Pulmonary artery endothelial cell (primary cell): Measurements from ENCODE around the gene MAMLD1. TPM values are rescaled to one million over a fixed set of nuclear protein-coding genes. Genes with fewer than 3 reads are reported as not detected.

Experiments
- DNase-seq: peaks from one replicate; pipeline ENCODE4 v3.0.0-alpha.2; 2011; ENCODE audit warnings: low read depth, low spot score
- total RNA-seq: library from RNA; depleted of rRNA; stranded (reverse); fragments of >200 nt; gene quantifications from 2 replicates; pipeline ENCODE4 v1.2.3, GENCODE V29; 2014

MAMLD1 gene
- total RNA-seq, 1 donor from 2014 or later = 0.79 TPM

- no peak for DNase-seq
Measured at GRCh38 chrX:150499240-150499639, 136.1 kb downstream of the MAMLD1 start.

DNA sequence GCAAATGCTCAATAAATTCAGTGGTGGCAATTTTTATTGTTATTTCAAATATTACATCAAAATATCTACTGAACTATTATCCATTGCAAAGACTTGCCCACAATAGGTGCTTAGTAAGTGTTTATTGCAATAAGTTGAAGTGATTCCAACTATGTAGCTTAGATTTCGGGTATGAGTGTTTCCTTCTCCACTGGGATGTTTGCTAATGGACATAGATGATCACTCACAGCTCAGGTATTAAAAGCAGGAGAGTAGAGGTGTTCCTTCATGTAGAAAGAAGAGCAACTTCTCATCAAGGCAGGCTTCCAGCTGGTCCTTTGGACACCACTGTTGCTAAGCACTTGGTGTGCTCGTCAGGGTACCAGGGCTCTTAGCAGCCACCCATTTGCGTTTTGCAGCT, 139.0 kb downstream of the MAMLD1 start:
- DNase-seq = no peak

- no peak for DNase-seq
Measured at GRCh38 chrX:150502979-150503897, 140.1 kb downstream of the MAMLD1 start.

- no peak for DNase-seq
Measured at GRCh38 chrX:150503898-150504219, 140.7 kb downstream of the MAMLD1 start.

DNA sequence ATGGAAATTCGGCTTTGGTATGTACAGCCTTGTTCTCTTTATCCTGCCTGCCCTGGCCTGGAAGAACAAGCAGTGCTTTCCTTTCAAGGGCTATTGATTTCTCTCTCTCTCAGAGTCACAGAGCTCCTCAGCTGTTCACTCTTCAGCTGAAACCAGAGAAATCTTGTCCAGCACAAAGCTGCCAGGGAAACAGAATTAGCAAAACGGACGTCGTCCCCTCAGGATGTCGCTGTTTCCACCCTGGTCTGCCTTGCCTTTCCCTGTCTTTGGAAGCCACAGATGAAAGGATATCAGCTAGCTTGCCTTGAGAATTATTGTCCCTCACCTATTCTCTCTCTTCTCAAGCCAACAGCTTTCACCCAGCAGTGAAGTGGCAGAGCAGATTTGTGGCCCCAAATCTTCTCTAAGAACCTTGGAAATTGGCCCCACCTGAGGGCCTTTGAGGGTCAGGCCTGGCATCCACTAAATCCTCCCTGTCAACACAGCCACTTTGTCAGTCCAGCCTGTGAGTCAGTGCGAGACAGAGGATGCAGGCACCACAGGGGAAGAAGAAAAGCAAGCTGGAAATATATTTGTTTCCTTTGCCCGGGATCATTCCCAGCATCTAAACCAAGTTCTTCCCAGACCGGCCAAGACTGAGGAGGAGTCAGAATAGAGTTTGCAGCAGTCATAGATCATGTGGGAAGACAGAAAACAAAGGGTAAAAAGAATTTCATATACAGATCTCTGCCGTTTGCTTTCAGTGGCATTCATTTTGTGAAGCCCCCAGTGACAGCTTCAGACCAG, 141.5 kb downstream of the MAMLD1 start:
- DNase-seq = peak; percentile 43

DNA sequence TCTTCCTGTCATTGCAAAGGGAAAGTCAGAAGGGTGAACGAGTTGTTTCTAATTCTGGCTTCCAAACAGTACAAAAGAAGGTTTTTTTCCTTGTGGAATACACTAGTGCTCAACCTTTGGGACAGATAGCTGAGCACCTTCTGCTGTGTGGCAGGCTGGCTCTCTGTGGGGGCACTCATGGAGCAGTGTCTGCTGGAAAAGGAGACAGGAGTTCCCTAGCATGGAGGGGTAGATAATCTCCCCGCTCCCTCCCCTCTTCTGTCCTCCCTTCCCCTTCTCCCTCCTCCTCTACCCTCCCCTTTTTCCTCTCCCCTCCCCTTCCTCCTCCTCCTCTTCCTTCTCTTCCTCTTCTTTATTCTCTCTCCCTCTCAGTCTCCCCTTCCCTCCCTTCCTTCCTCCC, 142.9 kb downstream of the MAMLD1 start:
- DNase-seq = no peak

- no peak for DNase-seq
Measured at GRCh38 chrX:150506486-150506885, 143.4 kb downstream of the MAMLD1 start.

DNA sequence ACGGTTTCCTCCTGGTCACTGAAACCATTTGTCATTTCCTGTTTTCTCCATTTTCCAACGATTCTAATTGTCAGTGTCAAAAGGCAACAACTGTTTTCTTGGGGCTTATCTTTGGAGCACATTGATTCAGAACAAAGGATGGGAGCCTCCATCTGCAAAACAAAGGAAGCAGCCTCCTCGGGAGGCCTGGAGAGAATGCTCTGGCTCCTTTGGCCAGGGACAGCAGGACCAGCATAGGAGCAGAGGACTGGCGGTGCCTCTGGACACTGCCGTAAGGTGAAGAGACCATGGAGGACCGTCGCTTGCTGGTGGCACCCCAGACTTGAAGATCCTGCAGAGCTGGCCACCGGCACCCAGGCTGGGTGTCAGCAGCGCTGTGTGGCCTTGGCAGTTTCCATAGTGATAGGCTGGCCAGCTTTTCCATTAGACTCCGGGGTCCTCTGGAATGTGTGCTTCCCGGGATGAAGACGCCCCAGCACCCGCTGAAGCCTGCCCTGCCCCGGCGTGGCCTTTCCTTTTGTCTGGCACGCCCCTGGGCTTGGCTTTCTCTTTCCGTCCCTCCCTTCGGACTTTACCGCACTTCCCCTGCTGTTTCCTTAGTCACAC, 144.2 kb downstream of the MAMLD1 start:
- DNase-seq = no peak

- DNase-seq = no peak
Measured at GRCh38 chrX:150508018-150508417, 144.9 kb downstream of the MAMLD1 start.

DNA sequence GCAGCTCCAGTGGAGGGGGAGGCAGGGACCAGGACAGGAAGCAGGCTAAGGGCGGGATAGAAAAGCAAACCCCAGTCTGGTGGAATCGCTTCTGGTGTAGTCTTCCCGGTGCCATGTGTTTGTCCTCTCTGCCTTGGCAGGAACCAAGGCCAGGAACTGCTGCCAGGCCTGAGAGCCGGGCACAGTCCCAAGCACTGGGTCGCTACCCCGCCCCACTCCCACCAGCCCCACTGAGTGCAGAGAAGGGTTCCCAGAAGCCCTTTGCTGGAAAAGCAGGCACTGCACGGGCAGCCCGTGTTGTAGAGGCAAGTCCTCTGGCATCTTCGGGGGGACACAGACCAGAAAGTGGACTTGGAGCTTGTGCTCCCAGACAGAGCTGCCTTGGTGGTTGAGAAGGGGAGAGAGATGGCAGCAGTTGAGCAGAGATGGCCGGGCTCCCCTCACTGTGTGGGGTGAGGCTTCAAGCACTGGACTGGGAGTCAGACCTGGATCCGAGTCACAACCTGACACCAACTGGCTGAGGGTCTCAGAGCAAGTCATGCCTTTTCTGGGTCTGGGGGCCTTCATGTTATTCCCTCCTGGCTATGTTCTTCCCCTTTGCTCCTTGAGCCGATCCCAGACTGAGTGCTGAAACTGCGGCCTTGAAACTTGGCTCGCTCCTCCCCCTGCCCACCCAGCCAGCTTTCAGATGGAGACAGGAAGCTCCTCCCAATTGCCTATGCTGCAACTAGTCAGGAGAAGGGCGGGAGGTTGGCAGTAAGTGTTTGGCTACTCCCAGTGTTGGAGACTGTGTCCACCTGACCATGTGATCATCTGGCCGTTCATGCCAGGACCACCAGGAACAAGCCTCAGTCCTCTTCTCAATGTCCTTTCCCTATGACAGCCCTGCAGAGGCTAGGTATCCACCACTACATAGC, 145.6 kb downstream of the MAMLD1 start:
- no peak for DNase-seq

DNA sequence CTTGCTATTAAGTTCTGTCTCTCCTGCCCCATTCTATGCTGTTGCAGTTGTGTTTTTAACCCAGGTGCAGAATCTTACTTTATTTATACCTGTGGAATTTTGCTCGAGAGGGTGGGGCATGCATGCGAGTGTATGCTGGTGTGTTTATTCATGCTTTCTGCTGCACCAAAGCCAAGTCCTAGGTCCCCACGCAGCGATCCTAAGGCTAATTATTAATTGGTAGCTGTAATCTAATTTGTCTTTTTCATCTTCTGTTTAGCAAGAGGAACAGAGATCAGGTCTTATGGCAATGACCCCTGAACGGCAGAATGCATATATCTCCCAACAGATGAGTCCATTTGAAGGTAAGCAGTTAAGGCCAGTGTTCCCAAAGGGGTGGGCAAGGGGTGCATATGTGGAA, 146.6 kb downstream of the MAMLD1 start:
- DNase-seq = no peak

DNA sequence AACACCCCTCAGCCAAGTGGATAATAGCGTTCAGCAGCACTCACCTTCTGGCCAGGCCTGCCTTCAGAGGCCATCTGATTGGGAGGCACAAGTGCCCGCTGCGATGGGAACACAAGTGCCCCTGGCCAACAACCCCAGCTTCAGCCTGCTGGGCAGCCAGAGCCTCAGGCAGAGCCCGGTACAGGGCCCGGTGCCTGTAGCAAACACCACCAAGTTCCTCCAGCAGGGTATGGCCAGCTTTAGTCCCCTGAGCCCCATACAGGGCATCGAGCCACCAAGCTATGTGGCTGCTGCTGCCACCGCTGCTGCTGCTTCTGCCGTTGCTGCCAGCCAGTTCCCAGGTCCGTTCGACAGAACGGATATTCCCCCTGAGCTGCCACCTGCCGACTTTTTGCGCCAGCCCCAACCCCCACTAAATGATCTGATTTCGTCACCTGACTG, 149.4 kb downstream of the MAMLD1 start:
- DNase-seq = no peak

- no peak for DNase-seq
Measured at GRCh38 chrX:150513544-150513943, 150.4 kb downstream of the MAMLD1 start.

DNA sequence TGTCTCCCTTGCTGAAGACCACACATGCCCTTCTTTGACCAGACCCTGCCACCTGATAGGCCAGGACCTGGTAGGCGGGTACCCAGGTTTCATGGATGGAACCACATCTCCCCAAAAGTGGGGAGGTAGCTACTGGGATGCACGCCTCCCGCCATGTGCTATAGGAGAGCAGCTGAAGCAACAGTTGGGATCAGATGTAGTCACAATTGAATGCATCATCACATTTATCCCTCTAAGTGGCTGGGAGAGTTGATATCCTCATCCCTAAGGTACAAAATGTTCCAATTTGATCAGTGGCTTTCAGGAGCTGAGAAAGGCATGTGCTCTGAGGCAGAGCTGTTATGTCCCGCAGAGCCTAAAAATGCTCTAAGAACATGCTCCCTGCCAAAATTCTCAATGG, 151.3 kb downstream of the MAMLD1 start:
- DNase-seq = no peak

- no peak for DNase-seq
Measured at GRCh38 chrX:150515801-150516200, 152.7 kb downstream of the MAMLD1 start.

DNA sequence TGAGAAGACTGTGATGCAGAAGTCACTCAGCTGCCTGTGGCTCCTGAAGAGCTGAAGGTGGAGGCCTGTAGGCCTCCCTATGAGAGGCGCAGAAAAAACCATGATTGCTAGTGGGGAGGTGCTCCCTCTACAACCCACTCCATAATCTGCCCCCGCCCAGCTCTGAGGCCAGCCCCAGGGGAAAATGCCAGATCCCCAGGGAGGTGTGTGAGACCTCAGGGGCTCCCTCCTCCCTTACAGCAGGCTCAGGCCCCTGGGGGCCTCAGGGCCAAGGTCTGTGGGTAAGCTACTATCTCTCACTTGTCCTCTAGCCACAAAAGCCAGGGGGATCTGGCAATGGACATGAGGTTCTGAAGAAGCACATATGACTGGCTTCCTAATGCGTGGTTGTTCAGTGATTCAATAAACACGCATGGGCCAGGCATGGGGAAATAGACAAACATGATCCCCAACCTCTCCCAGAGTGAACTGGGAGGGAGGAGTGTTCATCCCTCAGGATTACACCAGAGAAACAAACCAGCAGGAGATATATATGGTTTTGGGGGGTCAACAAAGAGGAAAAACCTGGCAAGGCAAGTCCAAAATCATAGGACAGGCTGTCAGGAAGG, 154.3 kb downstream of the MAMLD1 start:
- DNase-seq = no peak

- no peak for DNase-seq
Measured at GRCh38 chrX:150522494-150522893, 159.4 kb downstream of the MAMLD1 start.

DNA sequence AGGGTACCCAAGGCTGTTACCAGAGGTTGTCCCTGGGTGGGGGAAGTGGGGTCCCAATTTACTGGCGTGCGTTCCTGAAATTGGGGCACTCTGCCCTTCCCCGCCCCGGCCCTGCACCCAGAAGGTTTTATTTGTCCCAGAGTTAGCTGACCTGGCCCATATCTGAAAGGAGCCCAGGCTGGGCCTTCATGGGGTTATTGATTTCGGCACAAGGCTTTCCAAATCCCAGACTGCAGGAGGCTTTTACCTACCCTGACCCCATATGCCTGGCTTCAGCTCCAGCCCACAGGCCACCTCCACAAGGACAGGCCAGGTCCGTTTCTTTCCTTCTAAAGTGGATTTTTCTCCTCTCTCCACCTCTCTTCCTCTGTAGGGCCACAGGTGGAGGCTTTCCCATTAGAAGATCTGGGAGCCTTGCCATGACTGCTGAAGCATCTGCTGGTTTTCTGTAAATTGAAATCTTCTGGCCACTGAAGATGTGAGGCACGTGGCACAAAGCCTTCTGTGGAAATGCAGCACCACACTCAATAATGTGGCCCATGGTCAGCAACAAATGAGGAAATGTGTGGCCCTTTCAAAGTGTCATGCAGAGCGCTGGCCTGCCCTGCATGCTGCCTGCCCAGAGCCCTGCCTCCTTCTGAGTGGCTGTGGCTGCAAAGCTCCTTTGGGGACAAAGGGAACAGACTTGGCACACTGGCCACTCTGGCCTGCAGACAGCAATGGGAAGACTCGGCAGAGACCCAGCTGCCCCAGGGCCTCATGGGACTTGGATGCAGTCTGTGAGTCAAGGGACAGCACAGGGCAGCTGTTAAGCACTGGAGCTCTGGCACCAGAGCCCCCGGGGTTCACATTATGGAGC, 162.2 kb downstream of the MAMLD1 start:
- DNase-seq = no peak

- no peak for DNase-seq
Measured at GRCh38 chrX:150526692-150527091, 163.6 kb downstream of the MAMLD1 start.

DNA sequence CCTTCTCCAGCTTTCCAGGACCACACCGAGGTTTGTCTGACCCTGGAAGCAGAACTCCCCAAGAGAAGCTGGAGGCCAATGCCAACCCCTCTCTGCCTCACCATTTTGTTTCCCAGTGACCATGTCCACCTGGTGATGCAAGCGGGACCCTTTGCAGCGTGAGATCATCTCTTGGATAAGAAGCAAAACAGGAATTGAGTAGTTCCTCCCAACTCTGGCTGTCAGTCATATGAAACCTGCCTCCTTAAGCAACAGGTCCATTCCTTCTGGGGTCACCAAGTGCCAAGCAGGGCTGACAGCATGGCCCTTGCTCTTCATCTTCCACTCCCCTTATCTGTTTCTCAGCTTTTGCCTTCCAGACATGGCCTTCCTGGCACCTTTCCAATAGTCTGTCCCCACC, 164.0 kb downstream of the MAMLD1 start:
- no peak for DNase-seq
